Right cardiac atrium (tissue), 5 donors: ENCODE data around the gene ARIH2. TPM values are rescaled to one million over a fixed set of nuclear protein-coding genes. Genes with fewer than 3 reads are reported as not detected.

Experiments used
- ATAC-seq, 2 donors: fragments of 200-7000 bp; cut with Tn5 transposase; one replicate each; pipeline versions ENCODE4 v1.8.0 to v1.9.1; 2020; ENCODE audit warnings: moderate library complexity in 2 of 2, mild to moderate bottlenecking in 1 of 2
- DNase-seq, 3 donors: peaks; one replicate each; pipeline ENCODE4 v3.0.0-alpha.2; 2020
- H3K27ac ChIP-seq: one replicate; pipeline ENCODE4 v1.5.1; 2013; ENCODE audit warnings: mild to moderate bottlenecking, low read length, control low read depth, moderate library complexity
- H3K27me3 ChIP-seq: one replicate; pipeline ENCODE4 v1.6.1; 2013; ENCODE audit not compliant: control insufficient read depth, insufficient read depth
- H3K4me1 ChIP-seq: one replicate; pipeline ENCODE4 v1.6.1; 2013; ENCODE audit warnings: low read length; ENCODE audit not compliant: control insufficient read depth, insufficient read depth
- H3K4me3 ChIP-seq: one replicate; pipeline ENCODE4 v1.5.1; 2013; ENCODE audit warnings: low read length, control low read depth
- H3K9me3 ChIP-seq: one replicate; pipeline ENCODE4 v1.6.1; 2013; ENCODE audit warnings: low read length; ENCODE audit not compliant: control insufficient read depth
- WGBS: extraction: QIAGEN DNeasy Blood & Tissue Kit; methylation state at CpG from one replicate; pipeline ENCODE4 v1.1.7; 2013; 5-methylcytosine and 5-hydroxymethylcytosine counted together
- intact Hi-C, 4 donors: fragments of 100-400 bp; cut with DNase I; formaldehyde crosslinking; loops; one replicate each; pipeline versions ENCODE4 v1.11.0 to v1.14.0; 2022 to 2023
- polyA plus RNA-seq: library from polyadenylated mRNA; stranded (reverse); fragments of 200-250 nt; gene quantifications from one replicate; pipeline ENCODE4 v1.2.3, GENCODE V29; 2013
- total RNA-seq, 4 donors: library from RNA; stranded (reverse); fragmentation: NEBNext Ultra II Directional; extraction: Animal tissue kit (Norgen Biotek cat#: 25700); gene quantifications; one replicate each; pipeline ENCODE4 v1.2.1, GENCODE V29; 2021
- donor health status: healthy with polysubstance abuse.
- donor health status: DM: no; HTN: yes; CAD: no.
- donor health status: DM: no; HTN: no; CAD: no.
- donor health status: DM: no; HTN: yes; CAD: no; lungs with severe emphysema.
- donor health status: DM: yes; HTN: yes; CAD: no.

ARIH2 gene
- total and polyA plus RNA-seq, 5 donors = 62.2 to 122 (median 96.5) TPM

GRCh38 chr3:48990636-48991469 lies 72.2 kb downstream of the ARIH2 start:
- Histone ChIP-seq H3K4me1 (peaks cover 8% of the 10 kb centered on the region), H3K9me3 (no peaks in the 10 kb centered on the region), H3K27me3 (no peaks in the 10 kb centered on the region), H3K27ac (peak overlapping the region; percentile 90), H3K4me3 (peak overlapping the region; percentile 63)
- ATAC-seq (peak; percentile 12 to 33), DNase-seq (peak; percentile 20 to 66 (median 55))
- 5% methylated on average over 40 of the region's 40 CpGs for WGBS
- intact Hi-C loops = loop anchor here in 1 of 4 donors (10.0 kb wide), 1 partner anchor 454 kb away; no protein-coding TSS in a partner anchor

GRCh38 chr3:48991851-48992545 lies 73.4 kb downstream of the ARIH2 start:
- ATAC-seq = no peak
- H3K4me3 ChIP-seq = no peak overlapping the region
- intact Hi-C loops = loop anchor here in 1 of 4 donors (10.0 kb wide), 1 partner anchor 453 kb away; no protein-coding TSS in a partner anchor

GRCh38 chr3:48993834-48994233 lies 75.2 kb downstream of the ARIH2 start:
- ATAC-seq = no peak
- Histone ChIP-seq H3K4me3 (no peak overlapping the region), H3K27ac (no peak overlapping the region), H3K27me3 (no peaks in the 10 kb centered on the region), H3K9me3 (no peaks in the 10 kb centered on the region), H3K4me1 (peaks cover 8% of the 10 kb centered on the region)
- no peak for DNase-seq
- intact Hi-C loops = loop anchor here in 1 of 4 donors (10.0 kb wide), 1 partner anchor 451 kb away; no protein-coding TSS in a partner anchor

More at GRCh38 chr3:48991851-48992545, 73.4 kb downstream of the ARIH2 start:
- H3K27ac ChIP-seq = no peak overlapping the region
- DNase-seq = no peak
- H3K4me1 ChIP-seq = peaks cover 8% of the 10 kb centered on the region
- H3K27me3 ChIP-seq = no peaks in the 10 kb centered on the region
- H3K9me3 ChIP-seq = no peaks in the 10 kb centered on the region
- 77% methylated on average over 5 of the region's 5 CpGs for WGBS

DNA sequence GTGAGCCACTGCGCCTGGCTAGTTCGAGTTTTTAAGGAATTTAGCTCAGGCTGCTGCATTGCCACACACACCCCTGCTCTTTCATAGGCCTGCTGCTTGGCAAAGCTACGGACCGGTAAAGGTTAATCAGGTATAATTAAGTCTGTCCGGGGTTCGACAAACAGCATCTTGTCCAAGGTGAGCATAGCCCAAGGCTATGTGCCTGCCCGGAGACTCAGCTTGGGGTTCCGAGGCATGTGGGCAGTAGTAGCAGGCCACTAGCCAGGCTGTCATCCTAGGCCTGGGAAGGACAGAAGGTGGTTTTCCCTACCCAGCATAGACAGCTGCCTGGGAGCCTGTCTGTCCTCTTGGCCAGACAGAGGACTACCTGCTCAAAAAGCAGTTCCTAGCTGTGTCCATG lies 78.0 kb downstream of the ARIH2 start:
- WGBS = 96% methylated on average over 8 of the region's 8 CpGs
- H3K4me1 ChIP-seq = peaks cover under 1% of the 10 kb centered on the region
- ATAC-seq (no peak), DNase-seq (no peak)
- H3K4me3 ChIP-seq = no peak overlapping the region
- H3K27me3 ChIP-seq = no peaks in the 10 kb centered on the region
- H3K27ac ChIP-seq = no peak overlapping the region
- intact Hi-C loops = loop anchor here in 1 of 4 donors (10.0 kb wide), 1 partner anchor 448 kb away; no protein-coding TSS in a partner anchor
- H3K9me3 ChIP-seq = no peaks in the 10 kb centered on the region

GRCh38 chr3:48997102-48997635 lies 78.5 kb downstream of the ARIH2 start:
- intact Hi-C loops = loop anchor here in 1 of 4 donors (10.0 kb wide), 1 partner anchor 448 kb away; no protein-coding TSS in a partner anchor
- ATAC-seq (no peak), DNase-seq (peak in 1 of 3 donors; percentile 59)
- WGBS = 69% methylated on average over 8 of the region's 8 CpGs
- Histone ChIP-seq H3K27me3 (no peaks in the 10 kb centered on the region), H3K4me1 (no peaks in the 10 kb centered on the region), H3K9me3 (no peaks in the 10 kb centered on the region), H3K27ac (no peak overlapping the region), H3K4me3 (no peak overlapping the region)

DNA sequence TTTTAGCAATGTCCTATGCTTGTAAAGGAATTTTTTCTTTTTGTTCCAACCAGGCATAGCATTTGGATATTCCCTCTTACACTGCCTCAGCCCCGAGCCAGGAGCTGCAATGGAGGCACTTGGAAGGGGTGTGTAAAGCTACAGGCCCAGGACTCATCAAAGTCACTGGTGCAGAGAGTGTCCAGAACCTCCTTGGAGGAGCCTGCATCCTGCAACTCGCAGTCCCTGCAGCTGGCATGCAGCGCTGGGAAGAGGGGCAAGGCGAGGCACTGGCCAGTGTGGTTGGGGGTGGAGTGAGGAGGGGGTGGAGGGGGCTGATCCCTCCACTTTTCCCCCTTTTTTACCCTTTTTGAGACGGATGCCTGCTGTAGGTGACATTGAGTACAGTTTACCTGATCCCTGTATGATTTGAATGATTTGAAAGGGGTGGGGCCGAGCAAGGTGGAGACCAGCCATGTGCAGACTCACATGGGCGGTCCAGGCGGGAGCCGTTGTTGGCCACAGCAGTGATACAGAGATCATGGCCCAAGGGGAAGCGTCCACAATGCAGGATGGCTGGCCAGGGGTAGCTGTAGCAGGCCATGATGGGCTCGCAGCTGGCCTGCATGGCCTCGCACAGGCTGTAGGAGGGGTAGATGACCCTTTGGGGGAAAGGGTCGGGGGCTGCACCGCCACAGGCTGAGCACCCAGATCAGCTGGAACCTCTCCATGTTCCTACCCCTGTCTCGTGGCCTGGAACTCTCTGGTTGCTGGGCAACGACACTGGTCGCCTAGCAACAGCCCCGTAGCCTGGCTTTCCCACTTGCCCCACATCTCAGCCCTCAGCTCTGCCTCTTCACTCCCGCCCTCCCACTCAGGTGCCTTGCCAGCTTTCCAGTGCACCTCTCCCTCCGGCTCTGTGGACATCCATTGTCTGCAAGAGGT lies 79.3 kb downstream of the ARIH2 start:
- no peak overlapping the region for H3K27ac ChIP-seq
- no peak for DNase-seq
- WGBS = 76% methylated on average over 20 of the region's 20 CpGs
- H3K4me1 ChIP-seq = no peaks in the 10 kb centered on the region
- no peak for ATAC-seq
- H3K4me3 ChIP-seq = no peak overlapping the region
- no peaks in the 10 kb centered on the region for H3K27me3 ChIP-seq
- intact Hi-C loops = loop anchor here in 1 of 4 donors (10.0 kb wide), 1 partner anchor 447 kb away; no protein-coding TSS in a partner anchor
- no peaks in the 10 kb centered on the region for H3K9me3 ChIP-seq

DNA sequence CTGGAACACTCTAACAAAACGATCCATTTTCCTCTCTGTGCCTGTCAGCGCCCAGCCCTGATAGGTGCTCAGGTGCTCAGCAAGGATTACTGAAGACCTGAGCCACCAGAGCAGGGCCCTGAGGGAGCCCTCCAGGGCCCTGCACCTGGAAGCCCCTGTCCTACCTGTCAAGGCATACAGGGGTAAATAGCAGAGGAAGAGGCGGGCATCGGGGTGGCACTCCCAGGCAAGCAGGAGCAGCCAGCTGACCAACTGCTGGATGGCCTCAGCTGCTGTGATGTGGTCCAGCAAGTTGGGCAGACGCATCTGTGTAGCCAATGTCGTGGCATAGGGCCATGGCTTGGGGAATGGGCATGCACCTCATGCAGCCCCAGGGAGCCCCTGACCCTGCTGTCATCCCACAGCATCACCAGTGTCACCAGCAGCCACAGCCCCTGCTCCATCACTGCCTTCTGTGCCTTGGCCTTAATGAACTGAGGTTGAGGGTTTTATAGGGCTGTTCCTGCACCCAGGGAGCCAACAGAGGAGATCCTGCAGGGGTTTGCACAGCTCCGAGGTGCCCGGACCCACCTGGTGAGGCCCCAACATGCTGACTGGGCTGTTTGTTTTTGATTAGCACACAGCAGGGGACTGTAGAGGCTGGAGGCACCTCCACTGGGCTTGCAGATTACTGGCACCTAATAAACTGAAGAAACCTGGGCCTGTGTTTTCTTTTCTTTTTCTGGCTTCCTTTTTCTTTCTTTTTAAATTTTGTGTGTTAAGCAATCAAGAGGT lies 80.6 kb downstream of the ARIH2 start:
- H3K9me3 ChIP-seq = no peaks in the 10 kb centered on the region
- intact Hi-C loops = loop anchor here in 1 of 4 donors (10.0 kb wide), 1 partner anchor 446 kb away; no protein-coding TSS in a partner anchor
- no peak overlapping the region for H3K4me3 ChIP-seq
- H3K27me3 ChIP-seq = no peaks in the 10 kb centered on the region
- WGBS = 83% methylated on average over 8 of the region's 8 CpGs
- no peak overlapping the region for H3K27ac ChIP-seq
- no peak for DNase-seq
- no peak for ATAC-seq
- H3K4me1 ChIP-seq = no peaks in the 10 kb centered on the region

DNA sequence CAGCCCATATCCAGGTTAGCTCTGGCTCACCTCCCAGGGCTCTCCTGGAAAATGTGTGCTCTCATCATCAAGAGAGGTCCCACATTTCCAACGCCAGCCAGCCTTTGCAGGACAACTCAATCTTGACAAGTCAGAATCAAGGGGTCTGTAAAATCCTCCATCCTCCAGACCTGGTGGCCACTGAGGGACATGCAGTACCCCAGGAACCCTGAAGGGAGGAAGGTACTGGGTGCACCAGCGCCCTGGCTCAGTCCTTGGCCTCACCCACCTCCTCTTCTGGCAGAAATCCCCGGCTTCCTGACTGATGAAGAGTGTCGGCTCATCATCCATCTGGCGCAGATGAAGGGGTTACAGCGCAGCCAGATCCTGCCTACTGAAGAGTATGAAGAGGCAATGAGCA lies 82.5 kb downstream of the ARIH2 start:
- 89% methylated on average over 6 of the region's 6 CpGs for WGBS
- Histone ChIP-seq H3K9me3 (no peaks in the 10 kb centered on the region), H3K4me1 (no peaks in the 10 kb centered on the region), H3K27ac (no peak overlapping the region), H3K4me3 (no peak overlapping the region), H3K27me3 (no peaks in the 10 kb centered on the region)
- ATAC-seq (no peak), DNase-seq (peak in 1 of 3 donors; percentile 12)
- intact Hi-C loops = no loop called here

GRCh38 chr3:49004352-49005302 lies 86.0 kb downstream of the ARIH2 start:
- H3K9me3 ChIP-seq = no peaks in the 10 kb centered on the region
- H3K27ac ChIP-seq = no peak overlapping the region
- peaks cover 3% of the 10 kb centered on the region for H3K4me1 ChIP-seq
- peak; percentile 34 to 74 (median 69) for DNase-seq
- H3K4me3 ChIP-seq = no peak overlapping the region
- intact Hi-C loops = no loop called here
- H3K27me3 ChIP-seq = no peaks in the 10 kb centered on the region
- 88% methylated on average over 16 of the region's 16 CpGs for WGBS
- ATAC-seq = no peak
